Measurements from ENCODE around the gene UBAC1. TPM values are rescaled to one million over a fixed set of nuclear protein-coding genes. Genes with fewer than 3 reads are reported as not detected.
"Not testable (repeated sequence)": the region's sequence is repeated elsewhere in the genome, so short reads cannot be mapped to it uniquely, and the experiment has no call there.

The UBAC1 gene
- polyA plus RNA-seq, 3 donors: 18.6 to 37.1 (median 28.4) TPM

DNA sequence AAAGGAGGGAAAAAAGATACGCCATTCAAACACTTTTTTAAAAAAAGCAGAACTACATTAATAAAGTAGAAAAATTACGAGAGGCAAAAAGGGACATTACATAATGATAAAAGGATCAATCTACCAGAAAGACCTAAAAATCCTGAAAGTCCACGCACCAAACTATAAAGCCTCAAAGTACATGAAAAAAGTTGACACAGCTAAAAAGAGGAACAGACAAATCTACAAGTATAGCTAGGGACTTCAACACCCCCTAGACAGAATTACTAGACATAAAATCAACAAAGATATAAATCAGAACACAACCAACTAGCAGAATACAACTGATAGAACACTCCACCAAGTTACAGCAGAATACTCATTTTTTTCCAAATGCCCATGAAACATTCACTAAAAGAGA lies 65.0 kb downstream of the UBAC1 start:
- H3K27ac ChIP-seq (ENCODE audit: low read depth, low read length): no peak overlapping the region
- WGBS, 3 donors: 70 to 89% (median 75%) methylated on average over 3 of the region's 3 CpGs

GRCh38 chr9:135895202-135895848 lies 65.8 kb downstream of the UBAC1 start:
- 94 to 97% (median 96%) methylated on average over 4 of the region's 4 CpGs for WGBS, 3 donors

GRCh38 chr9:135893104-135893503 lies 68.1 kb downstream of the UBAC1 start:
- 74 to 90% (median 77%) methylated on average over 1 of the region's 1 CpG for WGBS, 3 donors
- no peak overlapping the region for H3K27ac ChIP-seq (ENCODE audit: low read depth, low read length)

More at GRCh38 chr9:135895202-135895848, 65.8 kb downstream of the UBAC1 start:
- H3K27ac ChIP-seq (ENCODE audit: low read depth, low read length): no peak overlapping the region

DNA sequence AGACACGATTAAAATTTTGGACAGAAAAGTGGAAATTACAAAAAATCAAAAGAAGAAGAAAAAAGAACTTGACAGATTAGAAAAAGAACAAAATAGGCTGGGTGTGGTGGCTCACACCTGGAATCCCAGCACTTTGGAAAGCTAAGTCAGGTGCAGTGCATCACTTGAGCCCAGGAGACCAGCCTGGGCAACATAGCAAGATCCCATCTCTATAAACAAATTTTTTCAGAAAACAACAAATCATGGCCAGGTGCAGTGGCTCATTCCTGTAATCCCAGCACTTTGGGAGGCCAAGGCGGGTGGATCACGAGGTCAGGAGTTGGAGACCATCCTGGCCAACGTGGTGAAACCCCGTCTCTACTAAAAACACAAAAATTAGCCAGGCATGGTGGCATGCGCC lies 68.8 kb downstream of the UBAC1 start:
- WGBS, 3 donors: 96 to 99% (median 98%) methylated on average over 6 of the region's 6 CpGs
- not testable (repeated sequence) for H3K27ac ChIP-seq (ENCODE audit: low read depth, low read length)

GRCh38 chr9:135891027-135891631 lies 70.0 kb downstream of the UBAC1 start:
- H3K27ac ChIP-seq (ENCODE audit: low read depth, low read length): no peak overlapping the region
- 68 to 82% (median 75%) methylated on average over 8 of the region's 8 CpGs for WGBS, 3 donors

- WGBS, 3 donors: 67 to 74% (median 67%) methylated on average over 18 of the region's 18 CpGs
- no peak overlapping the region for H3K27ac ChIP-seq (ENCODE audit: low read depth, low read length)
Measured at GRCh38 chr9:135890190-135891026, 70.8 kb downstream of the UBAC1 start.

GRCh38 chr9:135889564-135890189 lies 71.5 kb downstream of the UBAC1 start:
- no peak overlapping the region for H3K27ac ChIP-seq (ENCODE audit: low read depth, low read length)
- WGBS, 3 donors: 93 to 96% (median 94%) methylated on average over 19 of the region's 19 CpGs

DNA sequence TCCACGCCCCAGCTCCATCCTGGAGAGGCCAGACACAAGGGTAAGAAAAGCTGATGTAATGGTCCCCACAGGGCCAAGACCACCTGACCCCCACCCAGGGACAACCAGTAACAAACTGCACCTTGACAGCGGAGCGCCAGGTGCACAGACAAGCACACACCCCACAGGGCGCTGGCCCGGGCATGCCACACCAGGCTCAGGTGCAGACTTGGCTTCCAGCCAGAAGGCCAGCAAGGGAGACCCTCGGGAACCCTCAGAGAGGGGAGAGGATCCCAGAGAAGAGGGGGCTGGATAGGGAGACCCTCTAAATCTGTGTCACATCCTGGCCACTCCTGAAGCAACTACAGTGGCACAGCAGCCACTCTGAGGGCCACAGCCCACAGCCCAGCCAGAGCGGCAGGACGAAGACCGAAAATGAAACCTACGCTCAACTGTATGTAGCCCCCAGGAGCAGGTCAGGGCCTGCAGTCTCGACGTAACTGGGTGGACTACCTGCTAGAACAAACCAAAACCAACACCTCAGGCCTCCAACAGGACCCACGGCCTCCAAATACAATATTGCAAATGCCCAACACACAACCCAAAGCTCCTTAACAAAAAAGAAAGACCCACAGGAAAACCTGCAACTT lies 72.3 kb downstream of the UBAC1 start:
- 82 to 93% (median 92%) methylated on average over 13 of the region's 13 CpGs for WGBS, 3 donors
- no peak overlapping the region for H3K27ac ChIP-seq (ENCODE audit: low read depth, low read length)

- no peak overlapping the region for H3K27ac ChIP-seq (ENCODE audit: low read depth, low read length)
- WGBS, 3 donors: 79 to 83% (median 79%) methylated on average over 22 of the region's 22 CpGs
Measured at GRCh38 chr9:135888126-135888765, 72.9 kb downstream of the UBAC1 start.

GRCh38 chr9:135887585-135888050 lies 73.6 kb downstream of the UBAC1 start:
- no peak overlapping the region for H3K27ac ChIP-seq (ENCODE audit: low read depth, low read length)
- 33 to 65% (median 44%) methylated on average over 12 of the region's 12 CpGs for WGBS, 3 donors

DNA sequence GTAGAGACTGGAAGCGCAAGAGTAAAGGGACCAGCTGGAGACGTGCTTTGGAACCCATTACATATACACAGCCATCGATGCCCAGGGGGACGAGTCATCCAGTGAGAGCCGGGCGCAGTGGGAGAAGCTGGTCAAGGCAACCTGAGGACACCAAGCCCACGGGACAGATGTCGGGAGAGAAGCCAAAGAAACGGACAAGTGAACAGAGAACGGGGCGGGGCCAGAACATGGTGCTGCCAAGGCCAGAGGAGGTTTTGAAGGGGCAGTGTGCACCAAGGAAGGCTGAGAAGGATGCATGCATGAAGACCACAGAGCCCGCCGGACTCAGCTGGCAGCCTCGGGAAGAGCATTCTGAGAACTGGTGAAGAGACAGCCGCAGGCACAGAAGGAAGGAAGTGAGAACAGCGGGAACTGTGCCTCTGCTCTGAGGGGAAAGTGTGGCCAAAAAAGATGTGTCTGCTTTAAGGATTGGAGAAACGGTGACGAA lies 74.1 kb downstream of the UBAC1 start:
- H3K27ac ChIP-seq (ENCODE audit: low read depth, low read length): no peak overlapping the region
- 41 to 67% (median 45%) methylated on average over 18 of the region's 18 CpGs for WGBS, 3 donors

- WGBS, 3 donors: 81 to 85% (median 82%) methylated on average over 21 of the region's 21 CpGs
- H3K27ac ChIP-seq (ENCODE audit: low read depth, low read length): no peak overlapping the region
Measured at GRCh38 chr9:135886147-135886981, 74.8 kb downstream of the UBAC1 start.

- H3K27ac ChIP-seq (ENCODE audit: low read depth, low read length): no peak overlapping the region
- 61 to 64% (median 64%) methylated on average over 7 of the region's 7 CpGs for WGBS, 3 donors
Measured at GRCh38 chr9:135885100-135885853, 75.9 kb downstream of the UBAC1 start.

DNA sequence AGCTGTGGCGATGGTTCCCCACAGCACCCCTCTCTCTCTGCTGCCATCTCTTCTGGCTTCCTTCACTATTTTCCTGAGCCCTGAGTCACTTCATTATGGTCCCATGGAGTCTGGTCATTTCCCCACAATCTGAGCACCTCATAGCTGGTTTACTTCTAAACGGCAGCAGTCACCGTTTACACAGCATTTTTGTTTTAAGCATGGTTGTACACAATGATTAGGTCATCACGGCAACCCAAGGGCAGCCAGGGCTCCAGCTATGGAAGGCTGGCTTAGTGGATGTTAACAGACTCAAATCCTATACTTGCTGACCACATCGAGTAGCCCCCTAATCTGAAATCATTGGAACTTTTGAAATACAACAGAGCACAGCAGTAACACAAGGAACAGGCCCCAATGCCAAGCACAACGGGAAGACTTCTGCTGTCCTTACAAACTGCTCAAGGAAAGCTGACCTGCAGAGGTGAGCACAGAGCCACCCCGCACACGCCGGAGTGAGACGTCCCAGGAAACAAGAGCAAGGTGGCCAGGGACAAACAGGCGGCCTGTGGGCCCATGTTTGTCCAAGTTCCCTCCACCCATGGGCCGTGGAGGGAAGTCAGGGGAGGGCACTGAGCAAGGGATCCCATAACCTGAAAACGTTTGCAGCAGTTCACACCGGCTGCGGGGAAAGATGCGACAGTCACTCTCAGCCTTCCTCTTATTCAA lies 76.7 kb downstream of the UBAC1 start:
- H3K27ac ChIP-seq (ENCODE audit: low read depth, low read length): no peak overlapping the region
- WGBS, 3 donors: 75 to 85% (median 84%) methylated on average over 16 of the region's 16 CpGs

DNA sequence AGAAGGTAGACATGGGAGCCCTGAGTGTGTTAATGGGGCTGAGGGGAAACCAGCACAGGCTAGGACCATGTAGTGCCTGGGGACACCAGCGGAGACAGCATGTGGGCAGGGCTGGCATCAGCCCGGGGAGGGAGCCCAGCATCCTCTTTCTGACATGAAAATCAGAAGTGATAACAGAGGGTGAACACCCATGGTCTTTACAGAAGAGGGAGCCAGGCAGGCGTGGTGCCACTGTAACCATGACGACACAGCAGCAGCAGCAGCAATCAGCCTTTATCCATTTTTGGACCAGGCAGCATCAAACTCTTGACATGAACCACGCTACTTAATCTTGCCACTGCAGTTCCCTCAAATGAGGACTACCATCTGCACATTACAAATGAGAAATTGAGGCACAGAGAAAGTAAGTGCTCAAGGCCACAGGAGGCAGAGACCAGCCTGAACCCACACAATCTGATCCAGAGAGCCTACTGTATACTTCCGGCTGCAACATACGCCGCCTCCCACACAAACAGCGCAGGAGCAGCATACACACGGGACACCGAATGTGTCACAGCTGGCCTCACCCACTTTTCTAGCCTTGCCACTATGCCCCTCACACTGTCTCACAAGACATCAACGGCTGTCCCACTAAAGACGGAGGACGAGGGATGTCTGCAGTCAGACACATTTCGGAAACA lies 77.6 kb downstream of the UBAC1 start:
- 87 to 91% (median 91%) methylated on average over 15 of the region's 15 CpGs for WGBS, 3 donors

More for the DNA sequence above, 77.6 kb downstream of the UBAC1 start:
- no peak overlapping the region for H3K27ac ChIP-seq (ENCODE audit: low read depth, low read length)
